Measurements from ENCODE around the gene DIO3.

Gene DIO3

DNA sequence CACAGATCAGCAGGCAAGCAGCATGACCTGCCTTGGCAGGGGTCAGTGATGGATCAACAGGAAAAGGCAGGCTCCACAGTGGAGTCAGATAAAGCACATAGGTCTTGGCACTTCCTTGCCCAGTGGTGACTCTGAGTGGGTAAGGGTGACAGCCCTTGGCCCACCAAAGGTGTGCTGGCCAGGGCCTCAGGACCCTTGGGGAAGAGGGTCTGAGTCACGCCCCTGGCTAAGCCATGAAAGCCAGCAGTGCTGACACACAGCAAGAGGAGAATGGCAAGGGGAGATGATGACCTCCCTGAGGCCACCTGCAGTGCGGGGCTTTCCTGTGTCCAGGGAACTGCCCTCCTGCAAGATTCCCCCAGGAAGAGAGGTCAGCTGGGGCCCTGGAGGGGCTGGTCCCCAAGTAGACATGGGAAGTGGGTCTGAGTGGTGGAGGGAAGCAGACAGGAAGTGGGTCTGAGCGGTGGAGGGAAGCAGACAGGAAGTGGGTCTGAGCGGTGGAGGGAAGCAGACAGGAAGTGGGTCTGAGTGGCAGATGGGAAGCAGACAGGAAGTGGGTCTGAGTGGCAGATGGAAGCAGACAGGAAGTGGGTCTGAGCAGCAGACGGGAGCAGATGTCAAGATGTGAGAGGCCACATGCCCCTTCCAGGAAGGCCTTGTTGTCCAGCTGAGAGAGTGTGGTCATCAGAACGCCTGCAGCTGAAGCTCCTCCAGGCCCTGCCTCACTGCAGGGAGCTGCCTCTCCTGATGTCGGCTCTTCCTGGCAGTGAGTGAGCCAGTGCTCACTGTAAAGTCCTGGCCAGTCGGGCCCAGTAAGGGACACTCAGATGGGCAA lies 34.8 kb downstream of the DIO3 start:
- TF ChIP-seq RAD21 (IDR thresholded peaks at IDR 0.05; ENCODE audit: low read depth) (no peak), EP300 (IDR thresholded peaks at IDR 0.05; ENCODE audit: borderline replicate concordance) (no peak), EGR1 (IDR thresholded peaks at IDR 0.05) (no peak), FOXM1 (IDR thresholded peaks at IDR 0.05; ENCODE audit: borderline replicate concordance, low read depth) (no peak), CREB1 (IDR thresholded peaks at IDR 0.05; ENCODE audit: low read depth) (no peak), NFIC (IDR thresholded peaks at IDR 0.05) (no peak), ZBTB7A (IDR thresholded peaks at IDR 0.05; ENCODE audit: low read depth) (no peak), USF1 (IDR thresholded peaks at IDR 0.05) (no peak), TEAD4 (IDR thresholded peaks at IDR 0.05) (no peak), YY1 (IDR thresholded peaks at IDR 0.05; ENCODE audit: low read depth) (no peak), CEBPB (IDR thresholded peaks at IDR 0.05) (no peak), TCF12 (IDR thresholded peaks at IDR 0.05; ENCODE audit: low read depth) (no peak)
- TF ChIP-seq, protein P1, sequence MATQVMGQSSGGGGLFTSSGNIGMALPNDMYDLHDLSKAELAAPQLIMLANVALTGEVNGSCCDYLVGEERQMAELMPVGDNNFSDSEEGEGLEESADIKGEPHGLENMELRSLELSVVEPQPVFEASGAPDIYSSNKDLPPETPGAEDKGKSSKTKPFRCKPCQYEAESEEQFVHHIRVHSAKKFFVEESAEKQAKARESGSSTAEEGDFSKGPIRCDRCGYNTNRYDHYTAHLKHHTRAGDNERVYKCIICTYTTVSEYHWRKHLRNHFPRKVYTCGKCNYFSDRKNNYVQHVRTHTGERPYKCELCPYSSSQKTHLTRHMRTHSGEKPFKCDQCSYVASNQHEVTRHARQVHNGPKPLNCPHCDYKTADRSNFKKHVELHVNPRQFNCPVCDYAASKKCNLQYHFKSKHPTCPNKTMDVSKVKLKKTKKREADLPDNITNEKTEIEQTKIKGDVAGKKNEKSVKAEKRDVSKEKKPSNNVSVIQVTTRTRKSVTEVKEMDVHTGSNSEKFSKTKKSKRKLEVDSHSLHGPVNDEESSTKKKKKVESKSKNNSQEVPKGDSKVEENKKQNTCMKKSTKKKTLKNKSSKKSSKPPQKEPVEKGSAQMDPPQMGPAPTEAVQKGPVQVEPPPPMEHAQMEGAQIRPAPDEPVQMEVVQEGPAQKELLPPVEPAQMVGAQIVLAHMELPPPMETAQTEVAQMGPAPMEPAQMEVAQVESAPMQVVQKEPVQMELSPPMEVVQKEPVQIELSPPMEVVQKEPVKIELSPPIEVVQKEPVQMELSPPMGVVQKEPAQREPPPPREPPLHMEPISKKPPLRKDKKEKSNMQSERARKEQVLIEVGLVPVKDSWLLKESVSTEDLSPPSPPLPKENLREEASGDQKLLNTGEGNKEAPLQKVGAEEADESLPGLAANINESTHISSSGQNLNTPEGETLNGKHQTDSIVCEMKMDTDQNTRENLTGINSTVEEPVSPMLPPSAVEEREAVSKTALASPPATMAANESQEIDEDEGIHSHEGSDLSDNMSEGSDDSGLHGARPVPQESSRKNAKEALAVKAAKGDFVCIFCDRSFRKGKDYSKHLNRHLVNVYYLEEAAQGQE (IDR thresholded peaks at IDR 0.05; ENCODE audit: low read depth), result no peak
- TF ChIP-seq, protein P2, sequence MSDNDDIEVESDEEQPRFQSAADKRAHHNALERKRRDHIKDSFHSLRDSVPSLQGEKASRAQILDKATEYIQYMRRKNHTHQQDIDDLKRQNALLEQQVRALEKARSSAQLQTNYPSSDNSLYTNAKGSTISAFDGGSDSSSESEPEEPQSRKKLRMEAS (IDR thresholded peaks at IDR 0.05), result no peak

GRCh38 chr14:101596742-101597141 lies 35.4 kb downstream of the DIO3 start:
- TF ChIP-seq TAF1 (IDR thresholded peaks at IDR 0.05; ENCODE audit: low read depth), result no peak
- TF ChIP-seq FOXM1 (IDR thresholded peaks at IDR 0.05; ENCODE audit: borderline replicate concordance, low read depth), result no peak
- no peak for TF ChIP-seq TEAD4 (IDR thresholded peaks at IDR 0.05)
- no peak for TF ChIP-seq ZBTB7A (IDR thresholded peaks at IDR 0.05; ENCODE audit: low read depth)
- TF ChIP-seq, protein P1 (IDR thresholded peaks at IDR 0.05; ENCODE audit: low read depth), result no peak
- TF ChIP-seq RAD21 (IDR thresholded peaks at IDR 0.05; ENCODE audit: low read depth), result no peak
- no peak for TF ChIP-seq USF1 (IDR thresholded peaks at IDR 0.05)

DNA sequence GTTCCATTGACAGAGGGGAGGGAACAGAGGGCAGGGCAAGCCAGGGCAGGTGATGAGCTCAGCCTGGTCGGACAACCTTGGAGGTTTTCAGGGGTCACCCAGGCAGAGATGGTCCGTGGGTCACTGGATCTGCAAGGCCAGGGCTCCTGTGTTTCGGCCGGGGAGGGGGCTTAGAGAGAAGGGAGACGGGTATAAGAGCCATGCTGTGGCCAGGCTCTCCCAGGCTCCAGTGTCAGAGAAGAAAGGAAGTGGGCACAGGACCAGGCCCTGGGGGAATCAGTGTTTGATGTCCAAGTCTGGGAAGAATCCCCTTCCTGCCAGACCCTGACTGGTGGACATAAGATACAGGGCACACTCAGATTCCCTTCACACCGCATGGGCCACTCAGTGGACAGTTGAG lies 36.9 kb downstream of the DIO3 start:
- TF ChIP-seq TAF1 (IDR thresholded peaks at IDR 0.05; ENCODE audit: low read depth), result no peak
- no peak for TF ChIP-seq FOXM1 (IDR thresholded peaks at IDR 0.05; ENCODE audit: borderline replicate concordance, low read depth)
- no peak for TF ChIP-seq YY1 (IDR thresholded peaks at IDR 0.05; ENCODE audit: low read depth)
- TF ChIP-seq CEBPB (IDR thresholded peaks at IDR 0.05), result no peak
- TF ChIP-seq USF1 (IDR thresholded peaks at IDR 0.05), result no peak
- TF ChIP-seq CREB1 (IDR thresholded peaks at IDR 0.05; ENCODE audit: low read depth), result no peak
- TF ChIP-seq NFIC (IDR thresholded peaks at IDR 0.05), result no peak
- no peak for TF ChIP-seq ZBTB7A (IDR thresholded peaks at IDR 0.05; ENCODE audit: low read depth)
- no peak for TF ChIP-seq EP300 (IDR thresholded peaks at IDR 0.05; ENCODE audit: borderline replicate concordance)
- TF ChIP-seq, protein P1 (IDR thresholded peaks at IDR 0.05; ENCODE audit: low read depth), result no peak
- TF ChIP-seq TCF12 (IDR thresholded peaks at IDR 0.05; ENCODE audit: low read depth), result no peak
- no peak for TF ChIP-seq EGR1 (IDR thresholded peaks at IDR 0.05)
- TF ChIP-seq, protein P2 (IDR thresholded peaks at IDR 0.05), result no peak
- TF ChIP-seq RAD21 (IDR thresholded peaks at IDR 0.05; ENCODE audit: low read depth), result no peak
